Activated T-helper 9 cell treated with anti-CD3 and anti-CD28 coated beads, Interleukin-2, amount 50 U/mL, for 16 hours (primary cell): Measurements from ENCODE around the gene RYR2.
"Not testable (repeated sequence)": the region's sequence is repeated elsewhere in the genome, so short reads cannot be mapped to it uniquely, and the experiment has no call there.

Experiments
- DNase-seq: peaks from one replicate; pipeline ENCODE4 v3.0.0-alpha.2; 2020; ENCODE audit warnings: low read depth

The RYR2 gene

DNA sequence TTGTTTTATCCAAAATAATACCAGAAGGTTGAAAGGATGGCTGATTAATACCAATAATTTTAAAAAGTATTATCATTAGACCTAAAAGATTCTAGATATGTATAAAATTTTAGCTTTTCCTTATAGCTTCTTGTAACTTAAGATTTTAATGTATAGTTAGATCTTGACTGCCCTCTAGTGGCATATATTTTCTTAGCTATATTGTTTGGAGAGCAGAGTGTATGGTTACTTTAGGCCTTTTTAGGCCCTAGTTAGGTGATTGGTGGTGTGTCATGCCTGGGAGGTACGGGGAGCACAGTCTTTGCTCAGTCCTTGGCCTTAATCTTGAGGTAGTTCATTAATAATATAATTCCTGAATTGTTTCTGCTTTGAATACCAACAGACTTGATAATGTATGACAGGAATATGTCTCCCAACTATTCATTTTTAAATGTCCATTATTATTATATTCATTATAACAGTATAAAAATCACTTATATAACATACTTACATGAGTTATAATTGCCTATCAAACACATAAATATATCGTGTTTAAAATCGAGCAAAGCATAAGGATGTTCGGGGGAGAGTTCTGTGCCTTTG lies 520.3 kb downstream of the RYR2 start:
- no peak for DNase-seq

DNA sequence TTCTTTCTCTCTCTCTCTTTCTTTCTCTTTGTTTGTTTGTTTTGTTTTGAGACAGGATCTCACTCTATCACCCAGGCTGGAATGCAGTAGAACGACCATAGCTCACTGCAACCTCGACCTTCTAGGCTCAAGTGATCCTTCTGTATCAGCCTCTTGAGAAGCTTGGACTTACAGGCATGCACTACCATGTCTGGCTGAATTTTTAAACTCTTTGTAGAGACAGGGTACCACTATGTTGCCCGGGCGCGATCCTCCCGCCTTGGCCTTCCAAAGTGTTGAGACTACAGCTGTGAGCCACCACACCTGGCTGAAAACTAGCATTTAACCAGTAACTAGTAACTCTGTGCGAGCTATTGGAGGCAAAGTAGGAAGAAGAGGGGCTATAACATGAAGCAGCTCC lies 523.3 kb downstream of the RYR2 start:
- DNase-seq: no peak

DNA sequence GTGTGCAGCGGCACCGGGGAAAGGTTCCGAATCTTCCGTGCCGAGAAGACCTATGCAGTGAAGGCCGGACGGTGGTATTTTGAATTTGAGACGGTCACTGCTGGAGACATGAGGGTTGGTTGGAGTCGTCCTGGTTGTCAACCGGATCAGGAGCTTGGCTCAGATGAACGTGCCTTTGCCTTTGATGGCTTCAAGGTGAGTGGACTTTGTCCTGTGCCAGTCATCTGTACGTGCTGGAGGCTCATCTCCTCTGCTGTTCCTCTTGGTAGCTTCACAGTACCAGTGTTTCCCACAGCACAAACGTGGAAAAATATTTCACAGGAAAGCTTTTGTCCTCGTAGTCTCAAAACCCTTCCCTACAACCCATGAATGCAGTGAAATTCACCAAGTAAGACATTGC lies 524.6 kb downstream of the RYR2 start:
- no peak for DNase-seq

DNA sequence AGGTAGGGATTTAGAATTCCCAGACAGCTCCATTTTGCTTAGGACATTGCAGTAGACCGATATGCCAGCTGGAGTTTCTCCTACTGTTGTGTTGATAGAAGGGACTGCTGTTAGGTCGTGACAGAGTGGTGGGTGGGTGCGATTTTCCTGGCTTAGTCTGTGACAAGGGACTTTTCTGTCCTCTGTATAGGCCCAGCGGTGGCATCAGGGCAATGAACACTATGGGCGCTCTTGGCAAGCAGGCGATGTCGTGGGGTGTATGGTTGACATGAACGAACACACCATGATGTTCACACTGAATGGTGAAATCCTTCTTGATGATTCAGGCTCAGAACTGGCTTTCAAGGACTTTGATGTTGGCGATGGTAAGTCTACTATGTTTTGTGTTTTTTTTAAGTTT lies 527.0 kb downstream of the RYR2 start:
- DNase-seq: no peak

DNA sequence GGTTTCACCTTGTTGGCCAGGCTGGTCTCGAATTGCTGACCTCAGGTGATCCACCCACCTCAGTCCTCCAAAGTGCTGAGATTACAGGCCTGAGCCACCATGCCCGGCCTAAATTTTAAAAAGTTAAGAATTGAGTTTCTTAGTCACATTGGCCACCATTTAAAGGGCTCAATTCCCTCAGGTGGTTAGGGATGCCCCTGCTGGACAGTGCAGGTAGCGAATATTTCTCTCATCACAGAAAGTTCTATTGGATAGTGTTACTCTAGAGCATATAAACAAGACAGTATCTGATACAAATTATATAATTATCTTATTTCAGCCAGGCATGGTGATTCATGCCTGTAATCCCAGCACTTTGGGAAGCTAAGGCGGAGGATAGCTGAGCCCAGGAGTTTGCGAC lies 528.5 kb downstream of the RYR2 start:
- DNase-seq: no peak

DNA sequence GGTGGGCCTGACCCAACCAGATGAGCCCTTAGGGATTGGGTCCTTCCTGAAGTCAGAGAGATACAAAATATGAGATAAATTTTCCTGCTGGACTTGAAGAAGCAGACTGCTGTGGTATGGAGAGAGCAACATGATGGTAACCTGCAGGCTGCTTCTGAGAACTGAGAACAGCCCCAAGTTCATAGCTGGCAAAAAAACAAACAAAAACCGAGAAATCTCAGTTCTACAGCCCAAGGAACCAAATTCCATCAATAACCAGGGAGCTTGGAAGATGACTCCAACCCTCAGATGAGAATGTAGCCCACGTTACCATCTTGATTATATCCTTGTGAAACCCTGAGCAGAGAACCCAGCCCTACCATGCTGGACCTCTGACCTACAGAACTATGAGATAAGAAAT lies 532.6 kb downstream of the RYR2 start:
- DNase-seq: no peak

DNA sequence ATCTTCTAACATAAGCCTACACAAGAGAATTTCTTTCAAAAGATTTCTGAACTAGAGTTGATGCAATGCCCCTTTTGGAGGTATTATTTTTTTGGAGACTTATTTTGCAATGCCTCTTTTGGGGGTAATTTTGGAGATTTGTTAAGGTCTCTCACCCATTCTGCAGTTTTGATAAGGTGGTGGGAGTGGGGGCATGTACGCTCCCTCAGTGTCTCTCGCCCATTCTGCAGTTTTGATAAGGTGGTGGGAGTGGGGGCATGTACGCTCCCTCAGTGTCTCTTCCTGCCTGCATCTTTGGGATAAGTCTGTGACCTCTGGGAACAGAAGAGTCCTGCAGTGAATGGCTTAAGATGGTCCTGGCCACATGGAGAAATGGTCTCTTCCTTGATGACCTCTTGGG lies 536.6 kb downstream of the RYR2 start:
- no peak for DNase-seq

DNA sequence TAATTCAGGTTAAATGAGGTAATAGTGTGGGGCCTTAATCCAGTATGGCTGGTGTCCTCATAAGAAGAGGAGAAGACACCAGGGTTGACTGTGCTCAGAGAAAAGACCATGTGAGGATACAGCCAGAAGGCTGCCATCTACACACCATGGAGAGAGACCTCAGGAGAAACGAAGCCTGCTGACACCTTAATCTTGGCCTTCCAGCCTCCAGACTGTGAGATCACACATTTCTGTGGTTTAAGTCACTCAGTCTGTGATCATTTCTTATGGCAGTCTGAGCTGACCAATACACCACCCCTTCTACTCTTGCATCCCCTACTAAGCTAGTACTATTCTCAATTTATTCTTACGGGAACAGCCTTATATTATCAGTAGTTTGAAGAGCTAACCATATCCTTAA lies 538.7 kb downstream of the RYR2 start:
- DNase-seq: no peak

DNA sequence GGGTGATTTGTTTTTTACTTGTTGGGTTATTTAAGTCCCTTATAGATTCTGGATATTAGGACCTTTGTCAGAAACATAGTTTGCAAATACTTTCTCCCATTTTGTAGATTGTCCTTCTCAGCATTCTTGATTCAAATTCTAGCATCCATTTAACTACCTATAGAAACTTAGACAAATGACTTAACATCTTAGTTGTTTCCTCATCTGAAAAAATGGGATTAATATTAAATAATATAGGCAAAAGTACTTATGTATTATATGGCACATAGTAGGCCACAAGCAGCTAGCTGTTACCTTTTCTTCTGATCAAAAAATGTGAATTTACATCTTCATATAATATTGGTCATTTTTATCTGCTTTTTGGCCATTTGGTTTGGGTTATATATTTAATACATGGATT lies 541.3 kb downstream of the RYR2 start:
- DNase-seq: no peak

DNA sequence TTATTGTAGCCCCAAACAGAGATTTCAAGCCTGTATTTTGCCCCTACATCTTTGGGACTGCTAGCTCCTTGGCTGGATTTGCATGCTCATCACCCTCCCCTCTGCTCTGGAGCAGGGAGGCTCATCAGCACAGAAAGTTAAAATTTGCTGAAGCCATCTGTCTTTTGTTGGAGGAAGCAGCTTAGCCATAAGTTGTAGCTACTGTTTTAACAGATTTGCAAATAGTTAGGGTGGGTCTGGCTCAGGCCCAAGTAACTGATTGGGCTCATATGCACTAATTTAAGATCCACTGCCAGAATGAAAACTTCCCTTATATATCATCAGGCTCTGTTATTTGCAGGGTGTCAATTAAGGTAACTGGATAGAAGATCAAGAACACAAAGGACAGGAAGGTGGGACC lies 541.8 kb downstream of the RYR2 start:
- DNase-seq: no peak

DNA sequence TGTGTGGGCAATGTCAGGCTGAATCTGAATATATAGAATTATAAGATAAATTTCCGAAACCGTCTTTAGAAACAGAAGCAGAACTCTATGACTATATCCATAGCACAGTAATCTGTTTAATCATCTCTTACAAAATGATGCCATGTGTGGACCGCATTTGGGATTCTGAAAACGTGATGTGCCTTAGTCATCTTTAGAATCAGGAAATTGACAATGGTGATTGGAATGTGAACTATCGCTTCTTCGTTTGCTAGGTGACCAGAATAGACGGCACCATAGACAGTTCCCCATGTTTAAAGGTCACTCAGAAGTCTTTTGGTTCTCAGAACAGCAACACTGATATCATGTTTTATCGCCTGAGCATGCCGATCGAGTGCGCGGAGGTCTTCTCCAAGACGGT lies 548.4 kb downstream of the RYR2 start:
- DNase-seq: no peak

DNA sequence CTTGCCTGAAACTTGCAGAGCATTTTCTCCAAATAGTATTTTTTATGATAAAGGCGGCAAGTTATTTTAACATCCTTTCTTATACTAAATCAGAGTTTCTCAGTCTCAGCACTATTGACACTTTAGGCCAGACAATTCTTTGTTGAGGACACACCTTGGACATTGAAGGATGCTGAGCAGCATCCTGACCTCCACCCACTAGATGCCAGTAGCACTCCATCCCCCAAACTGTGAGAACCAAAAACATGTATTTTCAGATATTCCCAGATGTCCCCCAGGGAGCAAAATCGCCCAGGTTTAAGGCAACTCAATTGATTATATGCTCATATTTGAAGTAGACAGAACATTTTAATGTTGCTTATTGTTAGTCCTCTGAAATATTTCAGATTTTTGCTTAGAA lies 549.4 kb downstream of the RYR2 start:
- no peak for DNase-seq

DNA sequence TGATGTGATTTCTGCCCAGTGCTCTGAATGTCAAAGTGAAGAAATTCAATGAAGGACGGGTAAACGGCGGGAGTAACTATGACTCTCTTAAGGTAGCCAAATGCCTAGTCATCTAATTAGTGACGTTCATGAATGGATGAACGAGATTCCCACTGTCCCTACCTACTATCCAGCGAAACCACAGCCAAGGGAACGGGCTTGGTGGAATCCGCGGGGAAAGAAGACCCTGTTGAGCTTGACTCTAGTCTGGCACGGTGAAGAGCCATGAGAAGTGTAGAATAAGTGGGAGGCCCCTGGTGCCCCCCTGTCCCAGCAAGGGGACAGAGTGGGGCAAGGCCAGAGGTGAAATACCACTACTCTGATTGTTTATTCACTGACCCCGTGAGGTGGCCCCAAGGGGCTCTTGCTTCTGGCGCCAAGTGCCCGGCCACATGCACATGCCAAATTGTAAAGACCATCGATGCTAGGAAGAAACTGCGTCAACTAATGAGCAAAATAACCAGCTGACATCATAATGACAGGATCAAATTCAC lies 561.1 kb downstream of the RYR2 start:
- DNase-seq: not testable (repeated sequence)

DNA sequence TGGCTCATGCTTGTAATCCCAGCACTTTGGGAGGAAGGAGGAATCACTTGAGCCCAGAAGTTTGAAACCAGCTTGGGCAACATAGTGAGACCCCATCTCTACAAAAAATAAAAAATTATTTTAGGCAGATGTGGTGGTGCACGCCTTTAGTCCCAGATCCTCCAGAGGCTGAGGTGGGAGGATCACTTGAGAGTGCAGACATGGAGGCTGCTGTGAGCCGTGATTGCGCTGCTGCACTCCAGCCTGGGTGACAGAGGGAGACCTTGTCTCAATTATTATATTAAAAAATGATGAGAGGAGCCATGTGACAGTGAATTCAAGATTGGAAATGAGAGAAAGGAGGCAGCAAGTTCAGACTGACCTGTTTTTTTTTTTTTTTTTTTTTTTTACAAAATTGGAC lies 566.4 kb downstream of the RYR2 start:
- no peak for DNase-seq

DNA sequence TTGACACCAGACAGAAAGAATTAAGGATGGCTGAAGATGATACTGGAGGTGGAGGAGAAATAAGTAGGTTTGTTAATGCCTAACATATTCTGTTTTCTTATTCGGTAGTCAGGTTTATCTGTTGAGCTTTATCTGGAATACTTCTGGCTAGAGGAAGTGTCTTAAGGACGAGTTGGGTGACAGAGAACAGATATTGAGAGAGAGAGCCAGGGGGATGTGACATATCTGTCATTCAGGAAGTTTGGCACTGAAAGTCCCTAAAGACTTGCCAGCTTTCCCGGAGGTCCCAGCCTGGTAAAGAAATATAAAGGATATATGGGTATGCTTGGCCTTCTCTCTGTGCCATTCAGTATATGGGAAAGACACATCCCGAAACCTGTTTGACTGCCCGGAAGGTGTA lies 568.2 kb downstream of the RYR2 start:
- no peak for DNase-seq

DNA sequence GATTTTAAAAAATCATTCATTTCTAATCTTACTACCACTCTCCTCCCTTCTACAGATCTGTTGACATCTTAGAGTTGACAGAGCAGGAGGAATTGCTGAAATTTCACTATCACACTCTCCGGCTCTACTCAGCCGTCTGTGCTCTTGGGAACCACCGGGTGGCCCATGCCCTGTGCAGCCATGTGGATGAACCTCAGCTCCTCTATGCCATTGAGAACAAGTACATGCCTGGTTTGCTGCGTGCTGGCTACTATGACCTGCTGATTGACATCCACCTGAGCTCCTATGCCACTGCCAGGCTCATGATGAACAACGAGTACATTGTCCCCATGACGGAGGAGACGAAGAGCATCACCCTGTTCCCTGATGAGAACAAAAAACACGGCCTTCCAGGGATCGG lies 572.0 kb downstream of the RYR2 start:
- no peak for DNase-seq

DNA sequence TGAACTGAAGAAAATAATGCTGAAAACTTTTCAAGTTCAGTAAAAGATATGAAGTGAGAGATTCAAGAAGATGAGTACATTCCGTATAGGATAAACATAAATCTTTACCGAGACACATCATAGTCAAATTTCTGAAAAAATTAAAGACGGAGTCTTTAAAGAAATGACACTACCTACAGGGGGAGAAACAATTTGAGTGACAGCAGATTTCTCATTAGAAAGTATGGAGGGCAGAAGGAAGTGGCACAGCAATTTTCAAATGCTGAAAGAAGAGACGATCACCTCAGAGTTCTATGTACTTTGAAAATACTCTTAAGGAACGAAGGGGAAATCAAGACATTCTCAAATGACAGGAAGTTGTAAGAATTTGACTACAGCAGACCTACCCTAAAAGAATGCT lies 577.6 kb downstream of the RYR2 start:
- no peak for DNase-seq

DNA sequence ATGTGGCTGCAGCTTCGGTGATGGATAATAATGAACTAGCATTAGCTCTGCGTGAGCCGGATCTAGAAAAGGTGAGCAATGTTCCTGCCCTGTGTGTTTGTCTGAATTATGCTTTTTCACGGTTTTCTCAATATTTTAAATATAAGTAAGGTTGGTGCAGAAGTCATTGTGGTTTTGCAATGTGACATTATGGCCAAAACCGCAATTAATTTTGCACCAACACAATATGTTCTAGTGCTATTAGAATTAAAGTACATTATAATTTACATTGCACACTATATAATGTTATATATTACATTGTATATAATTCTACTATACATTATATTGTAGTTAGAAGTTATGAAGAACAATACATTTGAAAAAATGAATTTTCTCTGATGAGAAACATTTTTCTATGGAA lies 592.9 kb downstream of the RYR2 start:
- DNase-seq: no peak

DNA sequence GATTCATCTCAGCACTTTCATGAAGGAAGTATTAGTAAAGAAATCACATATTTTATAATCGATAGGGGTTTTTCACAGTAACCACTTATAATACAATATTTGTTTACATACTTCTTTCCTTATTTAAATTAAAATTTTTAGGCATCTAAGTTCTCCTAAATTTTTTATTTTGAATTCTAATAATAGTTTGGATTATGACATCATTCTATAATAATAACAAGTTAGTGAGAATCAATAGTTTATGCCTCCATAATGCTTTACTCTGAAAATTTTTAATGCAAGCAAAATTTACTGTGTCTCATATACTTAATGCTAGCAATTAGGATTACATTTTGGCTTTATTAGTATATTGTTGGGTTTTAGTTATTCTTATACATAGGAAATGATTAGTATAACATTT lies 596.6 kb downstream of the RYR2 start:
- no peak for DNase-seq

DNA sequence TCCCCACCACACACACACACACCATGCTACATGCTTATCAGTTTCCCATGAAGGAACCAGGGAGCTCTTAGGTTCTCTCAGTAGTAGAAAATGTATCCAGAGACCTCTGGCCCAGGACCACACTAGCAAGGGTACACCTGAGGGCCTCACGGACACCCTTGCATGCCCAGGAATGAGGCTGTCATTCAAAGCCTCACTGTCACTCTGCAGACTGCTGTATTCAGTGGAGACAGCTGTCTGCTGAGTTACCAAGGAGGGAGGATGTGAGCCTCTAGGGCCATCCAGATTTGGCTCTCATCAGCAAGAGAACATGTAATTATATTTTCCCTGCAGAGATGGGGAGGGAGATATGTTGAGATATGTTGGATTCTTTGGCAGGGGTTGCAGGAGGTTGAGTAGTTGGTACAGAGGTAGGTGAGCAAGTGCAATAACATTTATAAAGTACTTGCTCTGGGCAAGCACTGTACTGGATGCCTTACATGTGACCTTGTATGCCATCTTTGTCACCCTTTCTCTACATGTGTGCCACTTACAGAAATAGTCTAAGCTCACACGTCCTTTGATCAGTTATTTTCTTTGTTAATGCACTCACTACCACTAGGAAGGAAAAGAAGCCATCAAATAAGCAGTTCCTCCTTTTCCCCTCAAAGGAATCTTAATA lies 598.2 kb downstream of the RYR2 start:
- no peak for DNase-seq

DNA sequence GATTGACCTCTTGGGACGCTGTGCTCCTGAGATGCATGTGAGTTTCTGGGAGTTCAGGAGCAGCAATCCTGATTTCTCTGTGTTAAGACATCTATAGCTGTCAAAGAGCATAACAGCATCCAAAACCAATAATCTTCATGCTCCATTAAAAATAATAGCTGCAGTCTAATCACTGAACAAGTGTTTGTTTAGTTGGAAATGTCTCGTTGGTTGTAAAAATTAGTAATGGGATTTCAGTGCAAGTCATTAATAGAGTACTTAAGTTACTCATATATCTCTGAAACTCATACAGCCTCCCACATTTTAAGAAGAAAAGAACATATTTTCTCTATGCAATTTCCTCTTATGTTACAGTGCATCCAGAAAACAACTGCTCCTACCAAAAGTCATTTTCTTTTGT lies 599.0 kb downstream of the RYR2 start:
- no peak for DNase-seq

DNA sequence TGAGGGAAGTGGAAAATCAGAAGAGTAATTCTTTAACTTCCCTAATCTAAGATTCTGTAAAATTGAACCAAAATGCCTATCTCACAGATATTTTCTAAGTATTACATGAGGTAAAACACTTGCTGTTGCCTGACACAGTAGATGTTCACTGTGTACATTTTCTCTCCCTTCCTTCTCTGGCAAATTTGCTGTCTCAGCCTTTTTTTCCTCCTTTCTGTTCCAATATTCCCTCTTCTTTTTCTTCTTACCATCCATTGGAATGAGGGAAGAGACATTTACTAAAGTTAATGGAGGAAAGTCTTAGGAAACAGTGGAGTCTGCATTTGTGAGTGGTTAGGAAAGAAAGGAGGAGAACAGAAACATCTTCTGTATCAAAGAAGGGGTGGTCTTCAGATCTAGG lies 608.8 kb downstream of the RYR2 start:
- no peak for DNase-seq

DNA sequence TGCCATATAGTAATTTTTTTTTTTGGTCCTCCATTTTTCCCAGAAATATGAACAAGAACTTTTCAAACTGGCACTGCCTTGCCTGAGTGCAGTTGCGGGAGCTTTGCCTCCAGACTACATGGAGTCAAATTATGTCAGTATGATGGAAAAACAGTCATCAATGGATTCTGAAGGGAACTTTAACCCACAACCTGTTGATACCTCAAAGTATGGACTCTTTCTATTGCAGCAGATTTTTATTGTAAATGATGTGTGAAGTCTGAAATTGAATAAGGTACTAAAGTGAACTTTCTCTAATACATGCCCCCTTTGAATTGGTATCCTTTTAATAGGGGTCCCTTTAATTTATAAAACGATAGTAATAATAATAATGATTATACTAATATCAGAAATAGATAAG lies 613.8 kb downstream of the RYR2 start:
- no peak for DNase-seq

DNA sequence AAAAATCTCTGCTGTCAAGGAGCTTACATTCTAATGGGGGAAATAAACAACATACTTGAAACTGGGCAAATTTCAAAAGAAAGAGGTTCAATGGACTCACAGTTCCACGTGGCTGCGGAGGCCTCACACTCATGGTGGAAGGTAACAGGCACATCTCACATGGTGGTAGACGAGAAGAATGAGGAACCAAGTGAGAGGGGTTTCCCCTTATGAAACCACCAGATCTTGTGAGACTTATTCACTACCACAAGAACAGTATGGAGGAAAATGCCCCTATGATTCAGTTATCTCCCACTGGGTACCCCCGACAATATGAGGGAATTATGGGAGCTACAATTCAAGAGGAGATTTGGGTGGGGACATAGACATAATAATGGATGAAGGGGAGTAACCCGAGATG lies 622.4 kb downstream of the RYR2 start:
- DNase-seq: no peak
